GM23248 (cell line): ENCODE measurements around the gene EEF1G.

Source experiments
- EZH2 ChIP-seq: fragments of 200-600 bp; sonication (generic); IDR thresholded peaks from 2 replicates; pipeline ENCODE4 v1.6.1; 2018; ENCODE audit warnings: antibody characterized with exemption, mild to moderate bottlenecking; ENCODE audit not compliant: insufficient read depth, poor library complexity, severe bottlenecking
- EZH2phosphoT487 ChIP-seq: fragments of 200-600 bp; sonication (generic); IDR thresholded peaks from 2 replicates; pipeline ENCODE4 v1.6.1; 2018; ENCODE audit warnings: antibody characterized with exemption, moderate library complexity, mild to moderate bottlenecking, low read depth; ENCODE audit not compliant: insufficient read depth

DNA sequence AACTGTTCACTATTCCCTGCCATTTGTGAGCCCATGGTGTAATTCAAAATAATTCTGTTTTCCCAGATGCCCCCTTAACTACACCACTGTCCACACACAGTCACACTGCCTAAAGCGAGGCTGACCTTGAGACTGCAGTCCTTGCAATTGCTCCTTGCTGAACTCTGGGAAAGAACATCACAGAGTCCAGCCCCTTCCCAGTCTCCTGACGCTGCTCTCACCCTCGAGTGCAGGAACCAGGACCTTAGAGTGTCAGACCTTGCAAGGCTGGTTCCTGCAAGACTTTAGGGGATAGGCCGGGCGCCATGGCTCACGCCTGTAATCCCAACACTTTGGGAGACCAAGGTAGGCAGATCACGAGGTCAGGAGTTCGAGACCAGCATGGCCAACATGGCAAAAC, 60.7 kb downstream of the EEF1G start:
- no peak for TF ChIP-seq EZH2
- no peak for TF ChIP-seq EZH2phosphoT487
